NCI-H69 (cell line): ENCODE data around the gene KLF13.

Source experiments
- DNase-seq: peaks from one replicate; lab custom pipeline; 2025; lab: John Stamatoyannopoulos, UW

KLF13 gene

GRCh38 chr15:31362886-31363285, 36.3 kb downstream of the KLF13 start:
- DNase-seq = no peak

GRCh38 chr15:31364301-31365031, 37.8 kb downstream of the KLF13 start:
- peak; percentile 96 for DNase-seq

GRCh38 chr15:31365032-31365654, 38.5 kb downstream of the KLF13 start:
- DNase-seq = no peak

GRCh38 chr15:31365655-31366127, 39.1 kb downstream of the KLF13 start:
- DNase-seq = peak; percentile 88

GRCh38 chr15:31366169-31366734, 39.6 kb downstream of the KLF13 start:
- DNase-seq = peak; percentile 73

GRCh38 chr15:31367021-31367729, 40.5 kb downstream of the KLF13 start:
- DNase-seq = no peak

GRCh38 chr15:31367730-31368344, 41.2 kb downstream of the KLF13 start:
- DNase-seq = no peak

- no peak for DNase-seq
Observed at GRCh38 chr15:31369727-31370126, 43.1 kb downstream of the KLF13 start.

GRCh38 chr15:31371520-31372240, 45.0 kb downstream of the KLF13 start:
- DNase-seq = no peak

GRCh38 chr15:31372635-31373091, 46.0 kb downstream of the KLF13 start:
- peak; percentile 86 for DNase-seq

- no peak for DNase-seq
Observed at GRCh38 chr15:31373096-31373865, 46.6 kb downstream of the KLF13 start.

- DNase-seq = no peak
Observed at GRCh38 chr15:31373970-31374369, 47.3 kb downstream of the KLF13 start.

GRCh38 chr15:31374489-31374888, 47.9 kb downstream of the KLF13 start:
- no peak for DNase-seq

- DNase-seq = no peak
Observed at GRCh38 chr15:31374986-31375385, 48.4 kb downstream of the KLF13 start.

GRCh38 chr15:31375772-31376171, 49.1 kb downstream of the KLF13 start:
- DNase-seq = no peak

- DNase-seq = no peak
Observed at GRCh38 chr15:31376511-31376910, 49.9 kb downstream of the KLF13 start.

GRCh38 chr15:31377030-31377429, 50.4 kb downstream of the KLF13 start:
- DNase-seq = no peak

- DNase-seq = no peak
Observed at GRCh38 chr15:31378363-31378903, 51.8 kb downstream of the KLF13 start.

- DNase-seq = no peak
Observed at GRCh38 chr15:31379042-31379441, 52.4 kb downstream of the KLF13 start.

- no peak for DNase-seq
Observed at GRCh38 chr15:31379577-31379976, 52.9 kb downstream of the KLF13 start.
